NCI-H1048 (cell line): ENCODE results near the gene CAB39L.

ENCODE experiments used
- DNase-seq: peaks from one replicate; lab custom pipeline; 2025; lab: John Stamatoyannopoulos, UW

The CAB39L gene

DNA sequence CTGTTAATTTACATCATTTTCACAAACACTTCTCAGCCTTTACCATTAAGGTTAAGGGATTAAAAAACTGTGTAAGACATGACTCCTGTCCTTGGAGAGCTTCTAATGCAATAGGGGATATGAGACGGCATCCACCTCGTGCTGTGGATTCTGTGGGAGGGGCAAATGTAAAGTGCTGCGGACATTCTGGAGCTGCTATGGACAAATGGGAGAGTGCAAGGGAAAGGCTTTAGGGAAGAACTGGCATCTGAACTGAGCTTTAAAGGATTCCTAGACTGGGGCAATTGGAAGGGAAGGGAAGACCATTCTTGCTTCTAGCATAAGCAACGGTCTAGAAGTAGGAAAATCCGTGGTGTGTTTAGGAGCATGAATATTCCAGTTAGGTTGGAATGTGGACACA lies 164.8 kb downstream of the CAB39L start:
- DNase-seq = no peak

DNA sequence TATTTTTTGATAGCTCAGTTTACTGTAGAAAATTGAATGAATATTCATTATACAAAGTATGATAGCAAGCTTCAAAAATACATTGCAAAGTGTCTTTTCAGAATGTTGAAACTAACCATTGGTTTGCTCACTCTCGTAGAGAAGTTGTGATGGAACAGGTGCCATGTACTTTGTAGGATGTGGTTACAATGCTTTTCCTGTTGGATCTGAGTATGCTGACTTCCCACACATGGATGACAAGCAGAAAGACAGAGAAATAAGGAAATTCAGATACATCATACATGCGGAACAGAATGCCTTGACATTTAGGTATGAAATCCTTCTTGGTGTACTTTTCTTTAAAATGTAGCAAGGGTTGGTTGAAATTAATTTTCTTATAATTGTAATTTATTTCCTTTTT lies 165.7 kb downstream of the CAB39L start:
- no peak for DNase-seq

- no peak for DNase-seq
Observed at GRCh38 chr13:49272296-49272695, 171.6 kb downstream of the CAB39L start.

DNA sequence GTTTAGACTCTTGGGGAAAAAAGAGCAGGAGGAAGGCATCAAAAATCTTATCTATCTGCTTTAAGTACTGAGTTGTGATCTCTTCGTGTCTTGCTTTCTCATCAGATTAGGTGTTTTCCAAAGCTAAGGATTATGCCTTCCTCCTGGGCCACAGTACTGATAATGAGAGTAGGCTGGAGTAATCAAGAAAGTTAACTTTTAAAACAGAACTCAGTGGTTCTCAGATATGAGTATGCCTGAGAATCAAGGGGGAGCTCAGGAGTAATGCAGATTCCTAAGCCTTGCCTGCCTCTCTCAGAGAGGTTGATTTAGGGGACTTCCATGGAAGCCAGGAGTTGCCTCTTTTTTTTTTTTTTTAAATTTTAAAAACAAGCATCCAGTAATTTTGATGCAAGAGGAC lies 172.6 kb downstream of the CAB39L start:
- DNase-seq = no peak

DNA sequence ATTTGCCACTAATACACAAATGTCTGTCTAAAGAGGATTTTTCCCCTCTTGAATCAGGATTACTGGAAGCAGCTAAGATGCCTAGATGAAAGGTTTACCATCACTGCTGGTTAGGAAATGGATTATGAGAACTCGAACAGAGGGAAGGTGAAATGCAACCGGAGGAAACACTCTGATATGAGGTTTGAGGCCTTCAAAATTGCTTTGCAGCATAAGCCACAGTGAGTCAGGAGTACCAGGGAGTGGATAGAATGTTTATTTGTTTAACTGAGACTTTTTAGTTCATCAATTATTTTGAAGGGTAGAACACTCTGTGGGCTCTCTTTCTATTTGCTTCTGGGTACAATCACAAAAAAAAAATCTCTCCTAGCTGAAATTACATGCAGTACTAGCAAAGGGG lies 178.0 kb downstream of the CAB39L start:
- DNase-seq = no peak

DNA sequence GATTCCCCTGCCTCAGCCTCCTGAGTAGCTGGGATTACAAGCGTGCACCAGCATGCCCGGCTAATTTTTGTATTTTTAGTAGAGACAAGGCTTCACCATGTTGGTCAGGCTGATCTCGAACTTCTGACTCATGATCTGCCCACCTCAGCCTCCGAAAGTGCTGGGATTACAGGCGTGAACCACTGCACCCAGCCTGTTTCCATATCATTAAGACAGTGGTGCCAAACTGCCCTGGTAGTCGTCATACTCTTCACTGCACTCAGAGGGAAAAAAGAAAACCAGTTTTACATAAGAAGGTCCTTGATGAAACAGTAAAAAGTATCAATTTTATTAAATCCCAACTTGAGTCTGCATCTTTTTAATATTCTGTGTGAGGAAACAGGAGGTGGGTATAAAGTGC lies 181.2 kb downstream of the CAB39L start:
- no peak for DNase-seq

DNA sequence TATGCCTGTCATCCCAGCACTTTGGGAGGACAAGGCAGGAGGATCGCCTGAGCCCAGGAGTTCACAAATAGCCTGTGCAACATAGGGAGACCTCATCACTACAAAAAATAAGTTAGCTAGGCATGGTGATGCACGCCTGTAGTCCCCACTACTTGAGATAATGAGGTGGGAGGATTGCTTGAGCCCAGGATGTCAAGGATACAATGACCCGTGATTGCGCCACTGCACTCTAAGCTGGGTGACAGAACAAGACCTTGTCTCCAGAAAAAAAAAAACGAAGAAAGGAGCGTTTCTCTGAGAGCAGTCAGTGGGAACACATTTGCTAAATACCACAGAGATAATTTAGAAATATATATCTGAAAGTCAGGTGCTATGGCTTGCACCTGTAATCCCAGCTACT lies 184.3 kb downstream of the CAB39L start:
- no peak for DNase-seq
